Osteocyte (in vitro differentiated cells): ENCODE results near the gene HAO1. TPM values are rescaled to one million over a fixed set of nuclear protein-coding genes. Genes with fewer than 3 reads are reported as not detected.

ENCODE experiments used
- DNase-seq: peaks from one replicate; pipeline ENCODE4 v3.0.0; 2021; ENCODE audit warnings: mixed read lengths; ENCODE audit not compliant: unreplicated experiment; ENCODE audit errors: extremely low spot score
- H3K27ac Mint-ChIP-seq: one replicate; pipeline ENCODE4 v1.8.0; 2021; ENCODE audit warnings: mild to moderate bottlenecking, mixed read lengths; ENCODE audit not compliant: unreplicated experiment
- H3K27me3 Mint-ChIP-seq: one replicate; pipeline ENCODE4 v1.8.0; 2021; ENCODE audit warnings: mixed read lengths; ENCODE audit not compliant: unreplicated experiment
- H3K36me3 Mint-ChIP-seq: one replicate; pipeline ENCODE4 v1.8.0; 2021; ENCODE audit warnings: mixed read lengths; ENCODE audit not compliant: unreplicated experiment
- H3K4me1 Mint-ChIP-seq: one replicate; pipeline ENCODE4 v1.8.0; 2021; ENCODE audit warnings: mixed read lengths; ENCODE audit not compliant: unreplicated experiment
- H3K4me3 Mint-ChIP-seq: one replicate; pipeline ENCODE4 v1.8.0; 2021; ENCODE audit warnings: mild to moderate bottlenecking, moderate library complexity, mixed read lengths; ENCODE audit not compliant: unreplicated experiment
- H3K9me3 Mint-ChIP-seq: one replicate; pipeline ENCODE4 v1.8.0; 2021; ENCODE audit warnings: mixed read lengths; ENCODE audit not compliant: unreplicated experiment
- CTCF ChIP-seq: fragments of 200-600 bp; sonication (generic); IDR thresholded peaks from 2 replicates; pipeline ENCODE4 v1.5.0; 2021; ENCODE audit warnings: antibody characterized with exemption, mild to moderate bottlenecking, moderate library complexity
- total RNA-seq: library from RNA; stranded (reverse); gene quantifications from 2 replicates; pipeline ENCODE4 v1.2.1, GENCODE V29; 2021

Gene HAO1
- total RNA-seq, 1 donor from 2014 or later = not detected

DNA sequence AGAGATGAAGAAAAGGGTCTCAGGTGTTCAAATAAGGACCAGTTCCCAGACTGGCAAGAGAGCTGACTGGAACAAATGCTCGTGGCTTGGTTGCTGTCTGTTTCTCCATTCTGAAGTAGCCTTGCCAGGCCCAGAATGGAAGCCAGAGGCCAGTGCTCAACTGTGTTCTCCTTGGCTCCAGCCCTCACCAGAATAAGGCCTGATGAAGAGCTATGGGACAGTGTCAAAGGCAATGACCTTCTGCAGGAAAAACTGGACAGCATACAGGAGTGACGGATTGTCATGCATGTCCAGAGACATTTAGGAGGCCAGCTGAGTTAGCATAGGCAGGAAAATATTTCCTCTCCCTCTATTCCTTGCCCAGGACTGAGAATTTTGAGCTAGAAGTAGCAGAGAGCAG lies 72.2 kb downstream of the HAO1 start:
- Mint-ChIP-seq H3K9me3 (no peaks in the 10 kb centered on the region), H3K27ac (no peak overlapping the region)

DNA sequence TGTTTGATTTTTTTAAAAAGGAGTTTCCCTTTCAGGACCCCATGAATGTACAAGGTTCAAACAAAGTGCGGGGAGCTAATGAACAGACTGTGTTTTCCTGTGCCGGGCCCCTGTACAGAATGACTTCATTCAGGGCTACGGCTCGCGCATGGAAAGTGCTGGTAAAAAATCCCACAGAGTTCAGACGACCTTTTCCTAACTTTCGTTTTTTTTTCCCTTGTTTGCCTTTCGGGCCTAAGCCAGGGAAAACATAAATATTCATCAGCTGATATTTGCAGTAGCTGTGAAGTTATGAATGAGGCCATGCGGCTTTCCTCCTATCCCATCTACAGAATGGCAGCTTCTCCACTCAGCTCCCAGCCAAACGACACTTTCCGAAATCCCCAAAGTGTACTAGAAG lies 74.0 kb downstream of the HAO1 start:
- Mint-ChIP-seq H3K27me3 (peaks cover 41% of the 10 kb centered on the region), H3K36me3 (no peaks in the 10 kb centered on the region), H3K4me1 (no peaks in the 10 kb centered on the region), H3K9me3 (no peaks in the 10 kb centered on the region), H3K4me3 (no peak overlapping the region), H3K27ac (no peak overlapping the region)
- no peak for DNase-seq
- TF ChIP-seq CTCF = no peak

More for the DNA sequence above, 72.2 kb downstream of the HAO1 start:
- H3K36me3 Mint-ChIP-seq = no peaks in the 10 kb centered on the region
- no peak overlapping the region for H3K4me3 Mint-ChIP-seq
- TF ChIP-seq CTCF = no peak
- H3K4me1 Mint-ChIP-seq = no peaks in the 10 kb centered on the region
- H3K27me3 Mint-ChIP-seq = peaks cover 34% of the 10 kb centered on the region
- DNase-seq = no peak

- H3K4me1 Mint-ChIP-seq = no peaks in the 10 kb centered on the region
- H3K27ac Mint-ChIP-seq = no peak overlapping the region
- no peaks in the 10 kb centered on the region for H3K9me3 Mint-ChIP-seq
- H3K27me3 Mint-ChIP-seq = peaks cover 9% of the 10 kb centered on the region
- no peak overlapping the region for H3K4me3 Mint-ChIP-seq
- H3K36me3 Mint-ChIP-seq = no peaks in the 10 kb centered on the region
- TF ChIP-seq CTCF = peak; percentile 62
- DNase-seq = no peak
Measured at GRCh38 chr20:7859356-7859802, 80.9 kb downstream of the HAO1 start.

DNA sequence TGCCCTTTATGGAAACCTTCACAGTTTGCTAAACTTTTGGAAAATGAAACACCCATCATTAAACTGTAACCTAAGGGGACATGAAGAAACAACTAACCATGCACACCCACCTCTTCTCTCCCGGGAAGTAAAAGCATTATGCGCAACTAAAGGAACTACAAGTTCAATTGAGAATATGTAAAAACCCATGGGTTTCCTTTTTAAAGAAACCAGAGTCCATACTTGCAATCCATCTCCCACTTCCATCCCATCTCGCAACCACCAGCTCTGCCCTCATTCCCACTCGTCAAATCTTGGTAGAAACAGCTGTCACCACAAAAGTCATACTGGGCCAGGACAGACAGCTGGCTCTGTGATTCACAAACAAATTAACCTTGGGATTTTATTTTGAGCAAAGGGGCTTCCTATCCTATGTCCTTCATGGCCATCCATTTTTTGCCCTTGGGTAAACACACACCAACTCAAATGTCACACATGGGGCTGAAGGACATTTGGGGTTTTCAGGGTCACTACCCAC lies 81.5 kb downstream of the HAO1 start:
- H3K36me3 Mint-ChIP-seq = no peaks in the 10 kb centered on the region
- H3K4me1 Mint-ChIP-seq = no peaks in the 10 kb centered on the region
- H3K4me3 Mint-ChIP-seq = no peak overlapping the region
- H3K27me3 Mint-ChIP-seq = peaks cover 9% of the 10 kb centered on the region
- TF ChIP-seq CTCF = no peak
- H3K27ac Mint-ChIP-seq = no peak overlapping the region
- DNase-seq = no peak
- no peaks in the 10 kb centered on the region for H3K9me3 Mint-ChIP-seq

GRCh38 chr20:7856756-7857155 lies 83.5 kb downstream of the HAO1 start:
- TF ChIP-seq CTCF = no peak
- no peaks in the 10 kb centered on the region for H3K9me3 Mint-ChIP-seq
- H3K36me3 Mint-ChIP-seq = no peaks in the 10 kb centered on the region
- no peak overlapping the region for H3K27ac Mint-ChIP-seq
- no peaks in the 10 kb centered on the region for H3K27me3 Mint-ChIP-seq
- no peak overlapping the region for H3K4me3 Mint-ChIP-seq
- no peak for DNase-seq
- H3K4me1 Mint-ChIP-seq = no peaks in the 10 kb centered on the region
